K562 (cell line): ENCODE data around the gene CDK5RAP3. TPM values are rescaled to one million over a fixed set of nuclear protein-coding genes. Genes with fewer than 3 reads are reported as not detected.

Experiments
- ATF6 ChIP-seq: sonication (generic); formaldehyde crosslinking; IDR thresholded peaks from 2 replicates; pipeline ENCODE4 v1.4.0; 2020; ENCODE audit warnings: mild to moderate bottlenecking, missing genetic modification reagents
- BRD9 ChIP-seq: fragments of 450-650 bp; IDR thresholded peaks from 2 replicates; pipeline ENCODE4 v1.6.1; 2018; ENCODE audit warnings: low read depth; ENCODE audit not compliant: partially characterized antibody
- EHMT2 ChIP-seq: fragments of 450-650 bp; IDR thresholded peaks from 2 replicates; pipeline ENCODE4 v1.6.1; 2018; ENCODE audit warnings: antibody characterized with exemption
- ELF1 ChIP-seq: fragments of 200-800 bp; sonication (Bioruptor generic); IDR thresholded peaks from 2 replicates; pipeline ENCODE4 v1.6.1; 2016; ENCODE audit warnings: missing genetic modification characterization, missing compliant biosample characterization
- ELF4 ChIP-seq: fragments of 450-650 bp; formaldehyde crosslinking; IDR thresholded peaks from 2 replicates; pipeline ENCODE4 v1.4.0; 2022; ENCODE audit warnings: missing genetic modification characterization
- ETS1 ChIP-seq: conservative IDR thresholded peaks from 2 replicates; pipeline ENCODE4 v1.6.1; 2011; ENCODE audit warnings: low read depth, mild to moderate bottlenecking, low read length; ENCODE audit not compliant: control insufficient read depth
- GTF2A2 ChIP-seq: IDR thresholded peaks from 2 replicates; pipeline ENCODE4 v1.6.1; 2016; ENCODE audit warnings: mild to moderate bottlenecking, missing genetic modification characterization, missing compliant biosample characterization
- HOMEZ ChIP-seq: fragments of 250-450 bp; sonication (Bioruptor Pico); IDR thresholded peaks from 2 replicates; pipeline ENCODE4 v1.4.0; 2020; ENCODE audit warnings: mild to moderate bottlenecking, moderate library complexity
- KLF1 ChIP-seq: fragments of 450-650 bp; IDR thresholded peaks from 2 replicates; pipeline ENCODE4 v1.6.1; 2016; ENCODE audit warnings: missing genetic modification characterization, missing compliant biosample characterization
- MEIS2 ChIP-seq: fragments of 450-650 bp; IDR thresholded peaks from 2 replicates; pipeline ENCODE4 v1.6.1; 2014; ENCODE audit warnings: mild to moderate bottlenecking; ENCODE audit not compliant: partially characterized antibody
- NUFIP1 ChIP-seq: fragments of 450-650 bp; IDR thresholded peaks from 2 replicates; pipeline ENCODE4 v1.6.1; 2018; ENCODE audit not compliant: partially characterized antibody
- POLR2G ChIP-seq: fragments of 200-400 bp; formaldehyde crosslinking; IDR thresholded peaks from 2 replicates; pipeline ENCODE4 v1.6.1; 2017; ENCODE audit warnings: low read depth, mild to moderate bottlenecking, antibody characterized with exemption, low read length, moderate library complexity
- RBBP5 ChIP-seq: fragments of 200-600 bp; sonication (generic); IDR thresholded peaks from 2 replicates; pipeline ENCODE4 v1.6.1; 2012; ENCODE audit warnings: borderline replicate concordance, mild to moderate bottlenecking, low read length, control low read depth, inconsistent platforms; ENCODE audit not compliant: insufficient read depth, poor library complexity, severe bottlenecking
- RBM14 ChIP-seq: fragments of 200-400 bp; formaldehyde crosslinking; IDR thresholded peaks from 2 replicates; pipeline ENCODE4 v1.6.1; 2018; ENCODE audit warnings: low read depth, mild to moderate bottlenecking, low read length, moderate library complexity, borderline replicate concordance; ENCODE audit not compliant: insufficient read depth
- RUNX1 ChIP-seq: sonication (generic); IDR thresholded peaks from 2 replicates; pipeline ENCODE4 v1.6.1; 2016; ENCODE audit warnings: antibody characterized with exemption, low read depth
- SMAD2 ChIP-seq: fragments of 150-350 bp; IDR thresholded peaks from 2 replicates; pipeline ENCODE4 v1.6.1; 2014; ENCODE audit warnings: low read depth, mild to moderate bottlenecking, low read length
- SMARCE1 ChIP-seq: fragments of 450-650 bp; IDR thresholded peaks from 2 replicates; pipeline ENCODE4 v1.7.1; 2016; ENCODE audit warnings: mild to moderate bottlenecking
- TAF9B ChIP-seq: fragments of 450-650 bp; IDR thresholded peaks from 2 replicates; pipeline ENCODE4 v1.6.1; 2018; ENCODE audit warnings: mild to moderate bottlenecking; ENCODE audit not compliant: partially characterized antibody
- ZBED1 ChIP-seq: IDR thresholded peaks from 2 replicates; pipeline ENCODE4 v1.6.1; 2014
- ZFPM2 ChIP-seq: fragments of 250-450 bp; sonication (Bioruptor Pico); IDR thresholded peaks from 2 replicates; pipeline ENCODE4 v1.5.1; 2022; ENCODE audit warnings: mild to moderate bottlenecking
- ZNF175 ChIP-seq: fragments of 200-800 bp; sonication (Bioruptor generic); IDR thresholded peaks from 2 replicates; pipeline ENCODE4 v1.6.1; 2016; ENCODE audit warnings: low read depth, mild to moderate bottlenecking, missing genetic modification characterization, missing compliant biosample characterization
- ZNF354B ChIP-seq: fragments of 250-450 bp; sonication (Bioruptor Pico); IDR thresholded peaks from 2 replicates; pipeline ENCODE4 v1.4.0; 2020
- ZNF41 ChIP-seq: fragments of 250-450 bp; sonication (Bioruptor Pico); conservative IDR thresholded peaks from 2 replicates; pipeline ENCODE4 v1.4.0; 2020; ENCODE audit warnings: mild to moderate bottlenecking
- ZNF512 ChIP-seq: IDR thresholded peaks from 2 replicates; pipeline ENCODE4 v1.6.1; 2016; ENCODE audit warnings: missing genetic modification characterization, missing compliant biosample characterization
- polyA plus RNA-seq, 8 experiments: library from polyadenylated mRNA; depleted of rRNA in 4 of 8; stranded (reverse) in 5 of 8; unstranded in 3 of 8; fragments of >200 nt; fragmentation: Nextera tagmentation in 2 of 8; fragmentation: Illumina TruSeq in 1 of 8; extraction: Ambion mirVana in 2 of 8; extraction: Trizol in 1 of 8; gene quantifications; 2 replicates each; pipeline versions ENCODE4 v1.2.1 to v1.2.3, GENCODE V29; 2011 to 2014; ENCODE audit warnings: inconsistent platforms in 1 of 8, missing spikeins in 1 of 8
- total RNA-seq, 7 experiments: library from RNA; depleted of rRNA in 6 of 7; stranded (reverse); fragments of >200 nt in 6 of 7; fragmentation: Illumina TruSeq in 2 of 7; extraction: Trizol in 2 of 7; gene quantifications; 2 replicates each; pipeline versions ENCODE4 v1.2.1 to v1.2.3, GENCODE V29; 2011 to 2021; ENCODE audit warnings: low replicate concordance in 1 of 7

CDK5RAP3 gene
- total and polyA plus RNA-seq, 9 of the 15 experiments (the other 6 are each of a cell fraction or from before 2014, with no cell fraction given): 44.2 to 202 (median 91.5) TPM

GRCh38 chr17:48002916-48003416, 32.1 kb downstream of the CDK5RAP3 start (continued):
- no peak for TF ChIP-seq RBM14
- TF ChIP-seq ETS1: no peak
- no peak for TF ChIP-seq KLF1 (tag)
- TF ChIP-seq TAF9B: peak; percentile 3
- TF ChIP-seq ZNF354B (CRISPR knock-in tag): no peak
- TF ChIP-seq ZNF41 (CRISPR knock-in tag): 0 out of 2 replicates have a peak, but pooled peaks have one; percentile 30
- TF ChIP-seq GTF2A2 (tag): no peak
- TF ChIP-seq SMARCE1: no peak; the same call in 1 of the 2 replicates
- TF ChIP-seq SMAD2: no peak
- peak; percentile 39; the same call in 1 of the 2 replicates for TF ChIP-seq EHMT2
- no peak for TF ChIP-seq ZFPM2
- TF ChIP-seq ELF4: 0 out of 2 replicates have a peak, but pooled peaks have one; percentile 11
- peak; percentile 37; the same call in 1 of the 2 replicates for TF ChIP-seq ELF1
- TF ChIP-seq NUFIP1: no peak
- no peak for TF ChIP-seq ZBED1
- no peak for TF ChIP-seq HOMEZ (CRISPR knock-in tag)
- TF ChIP-seq ZNF512: no peak
- TF ChIP-seq ATF6 (CRISPR knock-in tag): 0 out of 2 replicates have a peak, but pooled peaks have one; percentile 5
- peak; percentile 55 for TF ChIP-seq BRD9
- no peak for TF ChIP-seq RBBP5
- TF ChIP-seq RUNX1: no peak
- TF ChIP-seq ZNF175: 0 out of 2 replicates have a peak, but pooled peaks have one; percentile 7
- TF ChIP-seq POLR2G: no peak
- no peak for TF ChIP-seq MEIS2
